IMR-90 (cell line): ENCODE measurements around the gene USP6NL. TPM values are rescaled to one million over a fixed set of nuclear protein-coding genes. Genes with fewer than 3 reads are reported as not detected.

Source experiments
- ATAC-seq: fragments of 200-7000 bp; cut with Tn5 transposase; 2 replicates; pipeline ENCODE4 v1.9.1; 2020; ENCODE audit warnings: low read depth, mild to moderate bottlenecking, moderate library complexity
- BruUV-seq: library from RNA; stranded (reverse); fragments of 400-500 nt; replicated peaks from 2 replicates; lab custom pipeline; 2021; lab: Mats Ljungman, UMichigan
- CTCF ChIA-PET: fragments of 300-600 bp; formaldehyde crosslinking; extraction: SDS; loops from one replicate; lab custom pipeline; 2021; ENCODE audit warnings: antibody characterized with exemption; lab: Yijun Ruan, JAX
- POLR2A ChIA-PET: fragments of 300-600 bp; sonication (Branson Sonifier 250); formaldehyde crosslinking; loops from one replicate; lab custom pipeline; 2022; ENCODE audit warnings: antibody characterized with exemption; ENCODE audit not compliant: unreplicated experiment; lab: Charles Lee
- DNase-seq: peaks from one replicate; pipeline ENCODE4 v3.0.0; 2013
- H2AFZ ChIP-seq: replicated peaks from 2 replicates; pipeline ENCODE3; 2013; ENCODE audit warnings: low read length, mild to moderate bottlenecking; ENCODE audit not compliant: poor library complexity
- H2AK5ac ChIP-seq: 2 replicates; pipeline ENCODE4 v1.6.1; 2013; ENCODE audit warnings: low read depth, low read length, inconsistent platforms
- H2AK9ac ChIP-seq: replicated peaks from 2 replicates; pipeline ENCODE3; 2013; ENCODE audit warnings: mild to moderate bottlenecking, low read depth, low read length, moderate library complexity; ENCODE audit not compliant: poor library complexity
- H2BK120ac ChIP-seq: 2 replicates; pipeline ENCODE4 v1.6.1; 2013; ENCODE audit warnings: low read depth, low read length, inconsistent platforms
- H2BK15ac ChIP-seq: 3 replicates; pipeline ENCODE4 v1.6.1; 2013; ENCODE audit warnings: low read depth, low read length, inconsistent platforms
- H2BK20ac ChIP-seq: 2 replicates; pipeline ENCODE4 v1.6.1; 2013; ENCODE audit warnings: low read depth, mild to moderate bottlenecking, inconsistent platforms, low read length, moderate library complexity
- H2BK5ac ChIP-seq: 2 replicates; pipeline ENCODE4 v1.6.1; 2013; ENCODE audit warnings: mild to moderate bottlenecking, low read depth, low read length, inconsistent platforms; ENCODE audit not compliant: poor library complexity, severe bottlenecking
- H3K14ac ChIP-seq: replicated peaks from 2 replicates; pipeline ENCODE4 v1.6.1; 2013; ENCODE audit warnings: low read depth, low read length, inconsistent platforms
- H3K18ac ChIP-seq: 2 replicates; pipeline ENCODE4 v1.6.1; 2013; ENCODE audit warnings: low read depth, low read length, control low read depth
- H3K23ac ChIP-seq: 2 replicates; pipeline ENCODE4 v1.6.1; 2013; ENCODE audit warnings: low read depth, low read length, inconsistent platforms
- H3K27ac ChIP-seq: 2 replicates; pipeline ENCODE4 v1.5.1; 2013; ENCODE audit warnings: mild to moderate bottlenecking, control low read depth, low read length; ENCODE audit not compliant: insufficient read depth
- H3K27me3 ChIP-seq: 2 replicates; pipeline ENCODE4 v1.6.1; 2013; ENCODE audit warnings: low read length; ENCODE audit not compliant: control insufficient read depth, insufficient read depth
- H3K36me3 ChIP-seq: 2 replicates; pipeline ENCODE4 v1.6.1; 2013; ENCODE audit warnings: low read length, mixed read lengths; ENCODE audit not compliant: control insufficient read depth, insufficient read depth
- H3K4ac ChIP-seq: 2 replicates; pipeline ENCODE4 v1.6.1; 2013; ENCODE audit warnings: low read depth, low read length, inconsistent platforms
- H3K4me1 ChIP-seq: 2 replicates; pipeline ENCODE4 v1.6.1; 2013; ENCODE audit warnings: low read length, mixed read lengths; ENCODE audit not compliant: control insufficient read depth, insufficient read depth
- H3K4me2 ChIP-seq: 2 replicates; pipeline ENCODE4 v1.6.1; 2013; ENCODE audit warnings: low read depth, mild to moderate bottlenecking, control low read depth, low read length, moderate library complexity
- H3K4me3 ChIP-seq: 2 replicates; pipeline ENCODE4 v1.5.1; 2013; ENCODE audit warnings: low read depth, mild to moderate bottlenecking, control low read depth, low read length, moderate library complexity; ENCODE audit not compliant: insufficient read depth
- H3K56ac ChIP-seq: 2 replicates; pipeline ENCODE4 v1.6.1; 2013; ENCODE audit warnings: low read length, inconsistent platforms; ENCODE audit not compliant: insufficient read depth; ENCODE audit errors: extremely low read depth
- H3K79me1 ChIP-seq, 2 experiments: 2 replicates each; pipeline ENCODE4 v1.6.1; 2013; ENCODE audit warnings: low read length in 2 of 2, inconsistent platforms in 1 of 2, low read depth in 1 of 2
- H3K9ac ChIP-seq: 2 replicates; pipeline ENCODE4 v1.6.1; 2013; ENCODE audit warnings: low read depth, low read length, control low read depth
- H3K9me1 ChIP-seq: 2 replicates; pipeline ENCODE4 v1.6.1; 2013; ENCODE audit warnings: low read length, inconsistent platforms; ENCODE audit not compliant: insufficient read depth
- H3K9me3 ChIP-seq: 2 replicates; pipeline ENCODE4 v1.6.1; 2013; ENCODE audit warnings: low read length; ENCODE audit not compliant: control insufficient read depth, insufficient read depth
- H4K20me1 ChIP-seq: 2 replicates; pipeline ENCODE4 v1.6.1; 2013; ENCODE audit warnings: low read length, inconsistent platforms; ENCODE audit not compliant: insufficient read depth
- H4K5ac ChIP-seq: 2 replicates; pipeline ENCODE4 v1.6.1; 2013; ENCODE audit warnings: mild to moderate bottlenecking, low read depth, low read length, control low read depth
- H4K8ac ChIP-seq, 2 experiments: 2 replicates each; pipeline ENCODE4 v1.6.1; 2013; ENCODE audit warnings: low read depth in 2 of 2, low read length in 2 of 2, control low read depth in 1 of 2, inconsistent platforms in 1 of 2
- H4K91ac ChIP-seq: 2 replicates; pipeline ENCODE4 v1.6.1; 2013; ENCODE audit warnings: low read depth, low read length, inconsistent platforms; ENCODE audit not compliant: insufficient read depth
- BHLHE40 ChIP-seq: fragments of 150-350 bp; IDR thresholded peaks from 2 replicates; pipeline ENCODE4 v1.6.1; 2016; ENCODE audit warnings: mild to moderate bottlenecking, low read depth, low read length
- CHD1 ChIP-seq: IDR thresholded peaks from 2 replicates; pipeline ENCODE4 v1.6.1; 2012; ENCODE audit warnings: low read depth, low read length, improper control_type of control experiment
- FOS ChIP-seq: fragments of 150-350 bp; IDR thresholded peaks from 2 replicates; pipeline ENCODE4 v1.6.1; 2016; ENCODE audit warnings: low read depth, low read length
- MAFK ChIP-seq: IDR thresholded peaks from 2 replicates; pipeline ENCODE4 v1.6.1; 2012; ENCODE audit warnings: low read depth, low read length, improper control_type of control experiment
- MAZ ChIP-seq: IDR thresholded peaks from 2 replicates; pipeline ENCODE4 v1.6.1; 2012; ENCODE audit warnings: low read depth, mild to moderate bottlenecking, low read length, improper control_type of control experiment, moderate library complexity, borderline replicate concordance
- MXI1 ChIP-seq: IDR thresholded peaks from 2 replicates; pipeline ENCODE4 v1.6.1; 2012; ENCODE audit warnings: low read depth, mild to moderate bottlenecking, low read length, moderate library complexity, borderline replicate concordance
- NFE2L2 ChIP-seq: fragments of 150-350 bp; IDR thresholded peaks from 2 replicates; pipeline ENCODE4 v1.6.1; 2016; ENCODE audit warnings: low read depth, mild to moderate bottlenecking, low read length
- POLR2A ChIP-seq: IDR thresholded peaks from 2 replicates; pipeline ENCODE4 v1.6.1; 2012; ENCODE audit warnings: mild to moderate bottlenecking, low read depth, low read length
- RFX5 ChIP-seq: IDR thresholded peaks from 2 replicates; pipeline ENCODE4 v1.8.0; 2012; ENCODE audit warnings: low read depth, mild to moderate bottlenecking, low read length, moderate library complexity
- SMC3 ChIP-seq: fragments of 150-350 bp; IDR thresholded peaks from 2 replicates; pipeline ENCODE4 v1.6.1; 2016; ENCODE audit warnings: low read depth, mild to moderate bottlenecking, antibody characterized with exemption, low read length, moderate library complexity
- WGBS, 2 experiments: methylation state at CpG; one replicate each; pipeline versions ENCODE4 v1.1.5 to v1.1.7; 2013; ENCODE audit warnings: missing lambda C conversion rate in 2 of 2; ENCODE audit not compliant: insufficient read length in 1 of 2; ENCODE audit errors: extremely low coverage in 2 of 2; 5-methylcytosine and 5-hydroxymethylcytosine counted together
- dilution Hi-C: fragments of 300-500 bp; cut with HindIII; formaldehyde crosslinking; loops from one replicate; pipeline ENCODE4 v1.14.3; 2018; ENCODE audit warnings: low sequenced_read_pairs; ENCODE audit not compliant: unreplicated experiment
- in situ Hi-C: fragments of 300-500 bp; cut with MboI; formaldehyde crosslinking; loops from 3 replicates; pipeline ENCODE4 v1.14.3; 2019; ENCODE audit warnings: low sequenced_read_pairs, inconsistent platforms, mixed read lengths
- intact Hi-C: fragments of 100-400 bp; cut with micrococcal nuclease; formaldehyde crosslinking; loops from 2 replicates; pipeline ENCODE4 v1.10.0; 2022
- polyA plus RNA-seq, 3 experiments: library from polyadenylated mRNA; depleted of rRNA; stranded (reverse); fragments of >200 nt; gene quantifications; 2 replicates each; pipeline ENCODE4 v1.2.3, GENCODE V29; 2012; ENCODE audit warnings: low replicate concordance in 1 of 3
- total RNA-seq: library from RNA; depleted of rRNA; stranded (reverse); fragments of >200 nt; gene quantifications from 2 replicates; pipeline ENCODE4 v1.2.3, GENCODE V29; 2012
- TF ChIP-seq, protein P1 (sequence below): conservative IDR thresholded peaks from 2 replicates; pipeline ENCODE4 v1.5.1; 2012; ENCODE audit warnings: mild to moderate bottlenecking, low read depth, low read length, improper control_type of control experiment

The USP6NL gene
- total and polyA plus RNA-seq, 2 of the 4 experiments (the other 2 are of a cell fraction) = 7.8 to 9.1 TPM

DNA sequence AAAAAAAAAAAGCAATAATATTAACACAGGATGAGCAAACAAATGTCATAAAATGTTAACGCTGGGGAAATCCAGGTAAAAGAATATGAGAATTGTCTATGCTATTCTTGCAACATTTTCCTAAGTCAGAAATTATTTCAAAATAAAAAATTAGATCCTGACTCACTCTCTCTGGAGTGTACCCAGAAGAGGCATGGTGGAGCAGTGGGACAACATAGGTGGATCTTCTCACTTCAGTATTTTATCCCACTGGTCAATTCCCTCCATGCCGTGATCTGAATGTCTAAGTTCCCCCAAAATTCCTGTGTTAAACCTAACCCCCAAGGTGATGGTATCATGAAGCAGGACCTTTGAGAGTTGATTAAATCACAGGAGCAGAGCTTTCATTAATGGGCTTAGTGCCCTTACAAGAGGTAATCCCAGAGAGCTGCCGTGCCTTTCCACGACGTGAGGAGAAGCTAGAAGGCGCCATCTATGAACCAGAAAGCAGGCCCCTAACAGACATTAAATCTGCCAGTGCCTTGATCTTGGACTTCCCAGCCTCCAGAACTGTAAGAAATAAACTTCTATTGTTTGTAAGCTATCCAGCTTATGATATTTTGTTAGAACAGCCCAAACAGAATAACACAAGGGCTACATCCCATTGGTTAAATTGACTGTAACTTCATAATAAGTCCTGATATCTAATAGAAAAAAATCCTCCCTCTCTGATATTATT lies 35.2 kb downstream of the USP6NL start:
- Histone ChIP-seq H4K91ac (no peak overlapping the region), H4K20me1 (no peaks in the 10 kb centered on the region; the same call in 1 of the 2 replicates), H3K23ac (no peak overlapping the region), H2BK5ac (no peak overlapping the region), H4K5ac (no peak overlapping the region), H3K18ac (no peak overlapping the region), H2BK20ac (no peak overlapping the region), H3K4ac (no peak overlapping the region), H3K4me1 (no peaks in the 10 kb centered on the region), H3K9ac (no peak overlapping the region), H2AFZ (no peak overlapping the region), H3K4me3 (no peak overlapping the region), H2BK15ac (no peak overlapping the region), H3K27ac (no peak overlapping the region), H2AK5ac (no peak overlapping the region), H2BK120ac (no peak overlapping the region), H3K36me3 (no peaks in the 10 kb centered on the region), H3K56ac (no peak overlapping the region), H3K14ac (no peak overlapping the region), H3K79me1 (peaks cover 21 to 37% of the 10 kb centered on the region in 2 experiments), H3K4me2 (no peak overlapping the region), H3K27me3 (no peaks in the 10 kb centered on the region), H3K9me1 (no peaks in the 10 kb centered on the region), H4K8ac (no peak overlapping the region), H3K9me3 (no peaks in the 10 kb centered on the region), H2AK9ac (no peak overlapping the region)
- no TSS peak for BruUV-seq
- POLR2A ChIA-PET = no interaction called here
- WGBS, 2 experiments = no CpG with 5 or more reads among the region's 6 CpGs
- ATAC-seq (no peak), DNase-seq (no peak)
- CTCF ChIA-PET = interaction anchor here (0.7 kb wide), 1 partner anchor 975 kb away, joined by 6 read pairs; no protein-coding TSS in a partner anchor
- intact Hi-C loops (no loop called here), in situ Hi-C loops (no loop called here), dilution Hi-C loops (no loop called here)
- TF ChIP-seq CHD1 = no peak
- TF ChIP-seq MAZ = no peak
- TF ChIP-seq NFE2L2 = no peak
- no peak for TF ChIP-seq MXI1
- no peak for TF ChIP-seq FOS
- no peak for TF ChIP-seq POLR2A
- no peak for TF ChIP-seq MAFK
- TF ChIP-seq RFX5 = no peak
- TF ChIP-seq, protein P1, sequence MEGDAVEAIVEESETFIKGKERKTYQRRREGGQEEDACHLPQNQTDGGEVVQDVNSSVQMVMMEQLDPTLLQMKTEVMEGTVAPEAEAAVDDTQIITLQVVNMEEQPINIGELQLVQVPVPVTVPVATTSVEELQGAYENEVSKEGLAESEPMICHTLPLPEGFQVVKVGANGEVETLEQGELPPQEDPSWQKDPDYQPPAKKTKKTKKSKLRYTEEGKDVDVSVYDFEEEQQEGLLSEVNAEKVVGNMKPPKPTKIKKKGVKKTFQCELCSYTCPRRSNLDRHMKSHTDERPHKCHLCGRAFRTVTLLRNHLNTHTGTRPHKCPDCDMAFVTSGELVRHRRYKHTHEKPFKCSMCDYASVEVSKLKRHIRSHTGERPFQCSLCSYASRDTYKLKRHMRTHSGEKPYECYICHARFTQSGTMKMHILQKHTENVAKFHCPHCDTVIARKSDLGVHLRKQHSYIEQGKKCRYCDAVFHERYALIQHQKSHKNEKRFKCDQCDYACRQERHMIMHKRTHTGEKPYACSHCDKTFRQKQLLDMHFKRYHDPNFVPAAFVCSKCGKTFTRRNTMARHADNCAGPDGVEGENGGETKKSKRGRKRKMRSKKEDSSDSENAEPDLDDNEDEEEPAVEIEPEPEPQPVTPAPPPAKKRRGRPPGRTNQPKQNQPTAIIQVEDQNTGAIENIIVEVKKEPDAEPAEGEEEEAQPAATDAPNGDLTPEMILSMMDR = no peak
- no peak for TF ChIP-seq BHLHE40
- TF ChIP-seq SMC3 = no peak
